ENCODE measurements around the gene HSD17B7.

DNA sequence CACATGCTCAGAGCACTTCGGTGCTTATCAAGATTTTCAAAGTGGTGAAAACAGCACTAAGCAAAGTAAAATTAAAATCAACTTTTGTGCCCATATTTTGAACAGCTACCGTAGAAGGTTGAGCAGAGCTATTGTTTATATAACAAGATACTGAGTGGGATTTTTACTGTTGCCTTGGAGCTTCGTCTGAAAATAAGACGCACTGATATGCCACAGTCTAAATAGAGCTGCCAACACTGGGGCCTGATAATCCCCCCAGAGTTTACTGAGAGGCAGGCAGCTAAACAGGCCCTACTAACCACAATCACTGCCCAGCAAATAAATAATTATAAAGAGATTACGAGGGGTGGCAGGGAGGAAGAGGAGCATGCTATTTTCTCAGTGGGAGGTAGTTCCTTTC is 71.1 kb downstream of the HSD17B7 start:
- TF ChIP-seq, protein P1, sequence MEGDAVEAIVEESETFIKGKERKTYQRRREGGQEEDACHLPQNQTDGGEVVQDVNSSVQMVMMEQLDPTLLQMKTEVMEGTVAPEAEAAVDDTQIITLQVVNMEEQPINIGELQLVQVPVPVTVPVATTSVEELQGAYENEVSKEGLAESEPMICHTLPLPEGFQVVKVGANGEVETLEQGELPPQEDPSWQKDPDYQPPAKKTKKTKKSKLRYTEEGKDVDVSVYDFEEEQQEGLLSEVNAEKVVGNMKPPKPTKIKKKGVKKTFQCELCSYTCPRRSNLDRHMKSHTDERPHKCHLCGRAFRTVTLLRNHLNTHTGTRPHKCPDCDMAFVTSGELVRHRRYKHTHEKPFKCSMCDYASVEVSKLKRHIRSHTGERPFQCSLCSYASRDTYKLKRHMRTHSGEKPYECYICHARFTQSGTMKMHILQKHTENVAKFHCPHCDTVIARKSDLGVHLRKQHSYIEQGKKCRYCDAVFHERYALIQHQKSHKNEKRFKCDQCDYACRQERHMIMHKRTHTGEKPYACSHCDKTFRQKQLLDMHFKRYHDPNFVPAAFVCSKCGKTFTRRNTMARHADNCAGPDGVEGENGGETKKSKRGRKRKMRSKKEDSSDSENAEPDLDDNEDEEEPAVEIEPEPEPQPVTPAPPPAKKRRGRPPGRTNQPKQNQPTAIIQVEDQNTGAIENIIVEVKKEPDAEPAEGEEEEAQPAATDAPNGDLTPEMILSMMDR (conservative IDR thresholded peaks at IDR 0.05): no peak
- TF ChIP-seq ZFX (IDR thresholded peaks at IDR 0.05): no peak
